CD4-positive, alpha-beta T cell treated with Interleukin-4 for 1 hour (primary cell): ENCODE data around the gene MED7.

Source experiments
- DNase-seq, 2 donors: peaks; one replicate each; pipeline ENCODE4 v3.0.0-alpha.2; 2020 to 2022

Gene MED7

DNA sequence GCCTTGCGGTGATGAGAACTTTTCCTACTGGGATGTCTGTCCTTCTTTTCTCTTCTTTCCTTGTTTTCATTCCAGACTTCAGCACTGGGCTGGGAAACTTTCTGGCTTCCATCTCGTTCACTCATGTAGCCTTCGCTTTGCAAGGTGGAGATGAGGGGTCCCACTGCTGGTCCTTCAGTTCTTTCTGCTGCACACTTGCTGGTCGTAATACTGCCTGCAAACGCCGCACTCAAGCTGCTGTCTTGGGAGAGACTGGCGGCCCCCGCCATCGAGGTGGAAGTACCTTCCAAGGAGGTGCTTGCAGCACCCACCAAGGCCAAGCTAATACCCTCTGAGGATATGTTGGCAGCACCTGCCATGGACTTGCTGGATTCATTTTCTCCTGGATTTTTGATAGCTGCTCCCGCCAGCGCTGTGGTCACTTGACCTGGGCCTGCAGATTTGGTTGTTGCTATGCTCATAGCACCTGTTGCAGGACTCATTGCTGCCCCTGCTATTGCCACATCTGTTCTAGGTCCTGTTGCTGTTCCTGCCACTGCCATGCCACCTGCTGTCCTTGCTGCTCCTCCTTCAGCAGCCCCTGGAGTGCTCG is 20.4 kb upstream of the MED7 start:
- no peak for DNase-seq

DNA sequence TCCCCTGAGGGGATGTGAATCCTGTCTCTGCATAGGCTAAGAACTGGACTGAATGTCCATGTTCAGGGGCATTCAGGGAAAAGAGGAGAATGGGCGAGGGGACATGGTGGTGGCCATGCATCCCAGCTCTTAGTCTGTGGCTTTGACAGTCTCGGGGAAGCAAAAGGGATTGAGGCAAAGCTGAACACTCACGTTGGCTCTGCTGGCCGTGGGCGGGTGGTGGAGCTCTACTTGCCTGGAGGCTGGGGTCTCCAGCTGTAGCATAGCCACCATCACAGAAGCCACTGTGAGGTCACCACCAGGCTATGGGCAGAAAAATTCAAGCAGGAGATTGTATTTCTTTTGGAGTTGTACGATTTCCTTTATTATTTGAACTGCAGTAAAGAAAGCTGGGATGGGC is 19.3 kb upstream of the MED7 start:
- DNase-seq: no peak

DNA sequence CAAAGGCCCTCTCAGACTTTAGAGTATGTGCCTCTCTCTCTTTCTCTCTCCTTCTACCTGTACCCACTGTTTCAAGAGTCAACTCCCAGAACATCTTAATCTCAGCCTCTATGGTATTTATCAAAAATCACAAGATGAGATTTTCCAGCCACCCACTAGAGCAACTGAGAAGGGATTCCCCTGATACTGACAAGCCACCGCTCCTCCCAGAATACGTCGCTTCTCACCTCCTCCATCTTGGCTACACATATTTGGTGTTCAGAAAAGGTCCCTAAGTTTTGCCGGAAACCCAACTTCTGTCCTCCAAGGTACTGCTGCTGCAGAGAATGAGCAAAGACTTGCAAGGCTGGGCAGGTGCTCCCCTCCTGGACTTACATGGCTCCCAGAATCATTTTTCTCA is 17.3 kb upstream of the MED7 start:
- DNase-seq: peak; percentile 24 to 82

DNA sequence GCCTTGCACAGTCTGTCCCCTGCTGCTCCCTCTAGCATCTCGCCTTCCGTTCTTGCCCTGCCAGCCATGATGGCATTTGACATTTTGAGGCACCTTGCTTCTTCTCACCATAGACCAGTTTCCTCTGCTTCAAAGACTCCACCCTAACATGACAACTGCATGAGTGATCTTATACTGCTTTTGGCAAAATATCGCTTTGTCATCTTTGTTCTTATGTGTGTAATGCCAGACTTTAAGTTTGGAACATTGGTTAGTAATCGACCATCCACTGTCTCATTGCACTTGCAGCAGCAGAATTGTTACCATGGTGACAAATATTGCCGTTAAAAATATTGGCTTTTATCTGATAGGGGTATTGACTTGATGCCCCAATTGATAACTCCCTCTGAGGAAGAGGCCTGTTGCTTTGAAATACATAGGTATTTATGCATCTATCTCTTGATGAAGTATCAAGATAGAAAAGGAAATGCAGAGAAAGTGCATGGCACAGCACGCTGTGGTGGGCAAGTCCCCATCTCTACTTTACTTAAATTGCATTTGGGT is 16.6 kb upstream of the MED7 start:
- peak; percentile 45 to 90 for DNase-seq

DNA sequence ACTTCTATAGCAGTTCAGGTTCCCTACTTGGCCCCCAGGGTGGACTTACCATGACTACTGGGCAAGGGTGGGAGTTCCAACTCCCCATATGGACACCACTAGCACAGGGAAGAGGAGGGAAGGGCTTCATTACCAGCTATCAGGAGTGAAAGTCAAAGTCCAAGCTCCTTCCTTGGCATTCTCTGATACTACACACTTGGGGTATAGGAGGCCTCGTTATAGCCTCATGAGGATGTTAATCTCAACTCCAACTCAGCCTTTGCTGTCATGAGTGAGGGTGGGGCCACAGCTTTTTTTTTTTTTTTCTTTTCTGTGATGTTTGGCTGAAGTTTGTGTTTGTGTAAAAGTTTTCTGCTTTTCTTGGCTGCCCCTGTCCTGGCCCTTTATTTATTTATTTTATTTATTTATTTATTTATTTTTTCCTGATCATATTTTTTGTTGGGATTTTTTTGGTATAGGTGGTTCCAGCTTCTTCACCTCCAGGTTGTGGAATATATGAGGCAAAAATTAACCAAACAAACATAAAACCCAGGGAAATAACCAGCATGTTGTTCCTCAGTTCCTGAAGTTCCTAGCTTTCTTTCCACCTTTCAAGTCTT is 14.7 kb upstream of the MED7 start:
- no peak for DNase-seq

DNA sequence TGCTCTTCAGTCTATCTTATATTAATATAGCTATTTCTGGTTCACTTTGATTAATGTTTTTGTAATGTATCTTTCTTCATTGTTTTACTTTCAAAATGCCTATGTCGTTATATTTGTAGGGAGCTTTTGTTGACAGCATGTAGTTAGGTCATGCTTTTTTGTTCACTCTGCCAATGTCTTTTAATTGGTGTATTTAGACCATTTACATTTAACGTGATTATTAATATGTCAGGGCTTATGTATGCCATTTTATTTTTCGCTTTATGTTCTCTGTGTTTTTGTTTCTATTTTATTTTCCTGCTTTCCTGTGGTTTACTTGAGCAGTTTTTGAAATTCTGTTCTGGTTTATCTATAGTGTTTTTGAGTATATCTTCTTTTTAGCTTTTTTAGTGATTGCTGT is 12.6 kb upstream of the MED7 start:
- peak in 1 of 2 donors; percentile 40 for DNase-seq

DNA sequence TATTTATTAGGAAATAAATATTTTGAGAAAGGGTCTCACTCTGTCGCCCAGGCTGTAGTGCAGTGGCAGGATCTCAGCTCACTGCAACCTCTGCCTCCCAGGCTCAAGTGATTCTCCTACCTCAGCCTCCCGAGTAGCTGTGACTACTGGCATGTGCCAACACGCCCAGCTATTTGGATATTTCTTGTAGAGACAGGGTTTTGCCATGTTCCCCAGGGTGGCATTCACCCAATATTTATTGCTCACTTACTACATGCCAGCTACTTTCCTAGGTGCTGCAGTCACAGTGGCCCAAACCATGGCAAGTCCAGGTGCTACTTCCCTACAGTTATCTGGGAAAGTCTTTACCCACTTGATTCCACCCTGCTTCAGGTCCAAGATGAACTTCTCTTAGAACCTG is 8.3 kb upstream of the MED7 start:
- DNase-seq: no peak

DNA sequence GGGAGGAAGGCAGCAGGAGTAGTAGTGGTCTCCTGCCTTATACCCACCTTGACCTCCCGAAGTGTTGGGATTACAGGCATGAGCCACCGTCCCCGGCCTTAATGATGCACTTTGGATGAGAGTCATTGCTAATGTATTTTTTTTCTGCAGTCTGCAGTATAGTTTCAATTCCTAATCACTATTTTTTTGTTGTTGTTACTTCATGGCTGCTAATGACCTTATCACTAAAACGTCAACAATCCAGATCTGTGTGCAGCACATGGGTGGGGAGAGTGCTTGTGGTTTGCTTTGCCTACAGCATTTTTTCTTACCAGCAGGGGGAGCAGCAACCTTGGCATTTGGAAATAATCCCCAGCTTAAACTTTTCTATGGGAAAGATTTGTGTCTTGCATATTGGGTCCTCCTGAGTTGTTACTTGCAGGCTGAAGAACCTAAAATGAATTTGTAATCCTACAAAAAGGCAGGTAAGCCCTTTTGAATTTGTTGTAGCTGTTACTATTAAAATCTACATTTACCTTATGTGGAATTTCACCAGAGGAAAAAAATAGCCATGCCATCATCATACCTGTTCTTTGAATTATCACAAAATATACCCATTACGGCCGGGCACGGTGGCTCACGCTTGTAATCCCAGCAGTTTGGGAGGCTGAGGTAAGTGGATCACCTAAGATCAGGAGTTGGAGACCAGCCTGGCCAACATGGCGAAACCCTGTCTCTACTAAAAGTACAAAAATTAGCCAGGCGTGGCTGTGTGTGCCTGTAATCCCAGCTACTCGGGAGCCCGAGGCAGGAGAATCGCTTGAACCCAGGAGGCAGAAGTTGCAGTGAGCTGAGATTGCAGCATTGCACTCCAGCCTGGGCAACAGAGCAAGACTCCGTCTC is 6.3 kb upstream of the MED7 start:
- peak; percentile 81 to 90 for DNase-seq

DNA sequence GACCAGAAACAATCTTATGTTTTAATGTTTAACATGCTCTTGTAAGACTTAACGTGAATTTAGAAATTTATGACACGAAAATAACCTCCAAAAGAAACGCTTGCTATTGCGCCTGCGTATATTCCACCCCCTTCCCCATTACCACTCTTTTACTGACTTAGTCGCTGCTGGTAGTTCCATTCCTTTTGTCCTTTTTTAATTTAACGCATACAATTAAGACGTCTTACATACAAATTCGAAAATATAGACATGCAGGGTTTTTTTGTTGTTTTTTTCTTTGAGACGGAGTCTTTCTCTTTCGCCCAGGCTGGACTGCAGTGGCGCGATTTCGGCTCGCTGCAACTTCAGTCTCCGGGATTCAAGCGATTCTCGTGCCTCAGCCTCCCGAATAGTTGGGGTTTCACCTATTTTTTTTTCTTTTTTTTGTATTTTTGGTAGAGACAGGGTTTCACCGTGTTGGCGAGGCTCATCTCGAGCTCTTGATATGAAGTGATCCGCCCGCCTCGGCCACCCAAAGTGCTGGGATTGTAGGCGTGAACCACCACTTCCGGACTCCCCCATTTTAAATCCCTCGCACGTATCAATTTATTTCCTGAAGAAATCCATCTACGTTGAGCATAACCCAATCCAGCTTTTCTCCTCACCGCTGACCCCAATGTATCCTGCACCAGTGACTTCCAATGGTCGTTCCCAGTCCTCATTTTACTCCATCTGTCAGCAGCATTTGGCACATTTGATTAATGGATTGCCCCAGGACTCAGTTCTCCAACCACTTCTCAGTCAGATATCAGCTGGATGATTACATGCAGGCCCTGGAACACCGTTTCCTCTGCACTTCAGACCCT is 684 bp upstream of the MED7 start:
- DNase-seq: peak; percentile 42 to 56

DNA sequence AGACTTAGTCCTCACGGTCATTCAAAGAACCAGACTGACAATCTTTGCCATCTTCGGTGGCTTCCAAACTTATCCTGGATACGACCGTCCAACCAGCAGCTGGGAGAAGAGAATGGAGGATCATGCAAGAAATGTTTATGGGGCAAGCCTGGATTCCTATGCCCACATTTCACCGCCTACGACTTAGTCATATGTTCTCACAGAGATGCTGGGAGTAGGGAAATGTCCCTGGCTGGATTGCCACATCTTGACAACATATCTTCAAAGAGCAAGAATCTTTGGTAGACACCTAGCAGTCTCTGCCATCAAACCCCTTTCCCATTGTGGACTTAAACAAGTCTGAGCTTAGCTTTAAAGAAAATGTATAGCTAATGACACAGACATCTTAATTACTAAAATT is 5.0 kb downstream of the MED7 start:
- DNase-seq: no peak

DNA sequence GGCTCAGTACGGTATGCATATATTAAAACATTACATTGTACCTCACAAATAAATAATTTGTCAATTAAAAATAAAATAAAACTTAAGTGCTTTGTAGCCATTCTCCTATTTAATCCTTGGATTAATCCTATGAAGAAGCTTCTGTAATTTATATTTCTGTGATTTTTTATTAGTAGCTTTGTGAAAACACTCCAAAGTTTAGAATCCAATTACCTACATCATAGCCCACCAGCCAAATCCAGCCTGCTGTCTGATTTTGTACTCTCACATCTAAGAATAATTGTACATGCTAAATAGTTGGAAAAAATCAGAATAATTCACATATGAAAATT is 10.4 kb downstream of the MED7 start:
- no peak for DNase-seq

DNA sequence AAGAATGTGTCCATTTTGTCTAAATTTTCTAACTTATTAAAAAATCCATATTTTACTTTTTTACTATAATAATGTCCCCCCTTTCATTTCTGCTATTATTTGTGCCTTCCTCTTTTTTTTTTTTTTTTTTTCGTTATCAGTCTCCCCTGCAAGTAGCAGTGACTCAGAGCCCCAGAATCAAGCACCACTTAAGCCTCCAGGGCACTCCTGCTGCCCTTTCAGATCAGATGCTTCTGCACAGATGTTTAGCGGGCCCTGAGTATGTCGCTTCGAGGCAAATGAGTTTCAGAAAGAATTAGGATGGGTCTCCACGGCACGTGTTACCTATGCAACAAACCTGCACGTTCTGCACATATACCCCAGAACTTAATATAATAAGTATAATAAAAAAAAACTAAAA is 11.7 kb downstream of the MED7 start:
- peak in 1 of 2 donors; percentile 30 for DNase-seq

DNA sequence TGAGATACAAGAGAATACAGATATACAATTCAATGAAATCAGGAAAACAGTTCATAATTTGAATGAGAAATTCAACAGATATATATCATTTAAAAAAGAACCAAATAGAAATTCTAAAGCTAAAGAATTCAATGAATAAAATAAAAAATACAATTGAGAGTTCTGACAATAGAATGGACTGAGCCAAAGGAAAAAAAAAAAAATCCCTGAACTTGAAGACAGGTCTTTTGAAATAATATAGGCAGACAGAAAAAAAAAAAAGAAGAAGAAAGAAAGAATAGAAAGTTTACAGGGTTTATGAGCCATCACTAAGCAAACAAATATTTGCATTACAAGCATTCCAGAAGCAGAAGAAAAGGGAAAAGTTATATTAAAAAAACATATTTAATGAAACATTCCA is 21.0 kb downstream of the MED7 start:
- no peak for DNase-seq

DNA sequence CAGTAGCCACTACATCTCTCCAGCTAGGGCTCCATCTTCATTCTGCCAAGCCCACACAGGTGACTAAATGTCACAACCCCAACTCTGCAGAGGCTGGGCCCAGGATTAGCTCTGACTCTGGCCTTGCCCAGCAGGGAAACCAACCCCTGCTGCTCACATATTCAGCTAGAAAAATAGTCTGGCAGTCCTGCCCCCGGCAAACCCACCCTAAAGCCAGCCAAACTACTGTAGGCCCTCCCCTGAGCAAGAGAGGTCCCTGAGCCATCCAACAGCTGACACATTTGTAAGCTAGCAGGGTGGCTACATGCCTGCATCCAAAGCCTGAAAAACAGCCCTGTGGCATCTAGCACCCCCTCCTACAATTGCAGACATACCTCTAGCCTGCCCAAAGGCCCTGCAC is 22.6 kb downstream of the MED7 start:
- DNase-seq: no peak

DNA sequence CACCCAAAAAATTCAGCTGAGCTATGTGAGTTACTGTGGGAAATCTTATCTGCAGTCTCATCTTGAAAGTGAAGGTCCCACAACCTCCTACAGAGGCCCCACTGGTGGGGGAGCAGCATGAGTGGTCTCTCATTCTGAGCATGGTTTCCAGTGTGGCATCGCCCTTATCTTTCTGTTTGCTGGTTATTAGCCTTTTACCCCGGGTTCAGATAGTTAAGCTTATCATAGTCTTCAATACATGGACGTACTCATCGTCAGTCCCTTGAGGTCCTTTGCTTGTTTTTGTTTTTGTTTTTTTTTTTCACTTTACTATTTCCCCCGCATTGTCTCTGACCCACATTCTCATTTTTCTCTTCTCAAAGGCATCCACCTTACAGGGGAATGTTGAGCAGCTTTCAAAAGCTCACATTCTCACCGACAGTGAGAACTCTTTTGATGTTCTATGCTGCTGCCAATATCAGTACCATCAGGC is 26.1 kb downstream of the MED7 start:
- no peak for DNase-seq

DNA sequence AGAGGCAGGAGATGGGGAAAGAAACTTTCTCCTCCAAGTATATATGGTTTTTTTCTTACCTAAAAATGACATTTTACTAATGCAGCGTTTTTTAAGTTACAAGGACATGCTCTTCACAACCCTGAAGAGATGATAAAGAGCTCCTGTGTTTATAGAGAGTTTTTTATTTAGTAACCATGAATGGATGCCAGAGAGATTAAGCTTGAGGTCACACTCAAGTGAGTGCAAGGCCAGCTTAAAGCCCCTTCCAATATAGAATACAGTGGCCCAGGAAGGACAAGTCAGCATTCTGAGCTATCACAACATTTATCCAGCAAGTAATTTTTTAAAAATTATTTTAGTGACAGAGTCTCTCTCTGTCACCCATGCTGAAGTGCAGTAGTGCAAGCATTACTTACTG is 27.2 kb downstream of the MED7 start:
- DNase-seq: no peak

DNA sequence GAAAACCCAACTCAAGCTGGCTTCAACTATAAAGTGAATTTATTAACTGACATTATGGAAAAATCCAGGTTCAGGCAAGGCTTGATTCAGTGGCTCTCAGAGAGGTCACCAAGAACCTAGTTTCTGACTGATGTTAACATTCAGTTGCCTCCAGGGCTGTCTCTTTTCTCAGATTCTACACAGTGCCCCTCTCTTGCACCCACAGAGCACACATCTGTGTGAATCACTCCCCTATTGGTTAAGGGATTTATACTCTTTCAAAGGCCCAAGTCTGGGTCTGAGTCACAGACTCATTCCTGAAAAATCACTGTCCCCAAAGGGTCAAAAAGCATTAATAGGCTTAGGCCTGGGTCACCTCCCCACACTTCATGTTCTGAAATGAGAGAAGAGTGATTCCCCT is 27.7 kb downstream of the MED7 start:
- no peak for DNase-seq

DNA sequence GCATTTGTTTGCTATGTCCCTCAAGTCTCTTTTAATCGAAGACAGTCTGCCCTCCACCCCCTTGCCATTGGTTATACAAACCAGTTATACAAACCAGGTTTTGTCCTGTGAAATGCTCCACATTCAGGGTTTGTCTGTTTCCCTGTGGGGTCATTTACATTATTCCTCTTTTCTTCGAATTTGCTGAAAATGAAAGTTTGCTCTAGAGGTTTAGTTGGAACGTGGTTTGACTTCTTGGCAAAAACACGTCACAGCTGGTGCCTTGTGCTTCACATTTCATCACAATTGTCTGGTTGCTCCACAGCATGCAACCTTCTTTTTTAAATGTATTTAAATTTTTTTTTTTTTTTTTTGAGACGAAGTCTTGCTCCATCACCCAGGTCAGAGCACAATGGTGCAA is 29.7 kb downstream of the MED7 start:
- peak in 1 of 2 donors; percentile 64 for DNase-seq

DNA sequence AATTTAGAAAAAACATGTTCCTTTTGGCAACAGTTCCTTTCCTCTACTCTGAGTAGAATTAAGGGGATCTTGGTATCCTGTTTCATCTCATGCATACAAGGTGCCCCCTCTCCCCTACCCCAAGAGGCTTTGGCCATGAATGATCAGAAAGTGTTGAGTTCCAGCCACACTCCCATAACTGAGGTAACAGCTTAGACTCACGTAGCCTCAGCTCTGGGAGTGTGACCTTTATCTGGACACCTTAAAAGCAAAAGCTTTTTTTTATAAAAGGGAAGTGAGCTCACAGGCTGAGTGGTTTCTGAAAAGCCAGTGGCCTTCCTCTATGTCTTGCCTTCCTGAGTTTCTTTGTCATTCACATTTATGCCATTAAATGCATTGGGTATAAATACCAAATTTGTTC is 32.9 kb downstream of the MED7 start:
- DNase-seq: peak; percentile 26 to 55

DNA sequence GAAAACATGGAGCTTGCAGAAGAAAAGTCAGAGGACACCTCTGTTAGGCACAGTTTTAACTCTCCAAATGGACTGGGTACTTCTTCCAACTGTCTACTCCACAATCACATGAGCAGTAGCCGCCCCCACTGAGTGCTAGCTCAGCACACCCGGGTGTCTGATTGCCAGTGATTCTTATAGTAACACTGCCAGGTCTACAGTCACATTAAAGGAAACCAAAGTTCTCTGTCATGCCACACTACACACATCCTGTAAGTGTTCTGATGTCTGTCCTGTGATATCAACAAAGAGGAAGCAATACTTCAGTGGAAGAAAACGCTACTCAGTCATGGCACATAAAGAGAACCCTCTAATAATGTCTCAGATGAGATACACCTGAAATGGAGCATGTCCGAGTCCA is 33.7 kb downstream of the MED7 start, which contains the start of gene HAVCR2:
Gene HAVCR2, minus strand, starts transcription at position 69 of the 400 bp plus-strand sequence. Its CDS starts 61 bp downstream, at position 8.
- DNase-seq: peak; percentile 61 to 65

DNA sequence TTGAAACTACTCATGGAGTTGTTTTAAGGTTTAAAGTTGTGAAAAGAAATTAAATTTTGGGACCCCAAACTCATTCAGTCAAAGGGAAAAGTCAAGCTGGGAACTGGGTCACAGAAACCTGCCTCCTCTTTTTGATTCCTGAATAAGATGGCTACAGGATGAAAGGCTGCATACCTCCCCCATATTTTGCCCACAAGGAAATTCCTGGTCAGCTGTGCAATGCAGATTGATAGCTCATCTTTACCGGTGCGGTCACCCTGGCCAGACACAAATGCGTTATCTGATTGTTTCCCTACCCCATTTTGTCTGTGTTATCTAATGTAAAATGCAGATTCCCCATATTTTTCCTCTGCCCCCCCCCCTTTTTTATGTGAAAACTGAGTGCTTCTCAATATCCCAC is 35.2 kb downstream of the MED7 start:
- no peak for DNase-seq

DNA sequence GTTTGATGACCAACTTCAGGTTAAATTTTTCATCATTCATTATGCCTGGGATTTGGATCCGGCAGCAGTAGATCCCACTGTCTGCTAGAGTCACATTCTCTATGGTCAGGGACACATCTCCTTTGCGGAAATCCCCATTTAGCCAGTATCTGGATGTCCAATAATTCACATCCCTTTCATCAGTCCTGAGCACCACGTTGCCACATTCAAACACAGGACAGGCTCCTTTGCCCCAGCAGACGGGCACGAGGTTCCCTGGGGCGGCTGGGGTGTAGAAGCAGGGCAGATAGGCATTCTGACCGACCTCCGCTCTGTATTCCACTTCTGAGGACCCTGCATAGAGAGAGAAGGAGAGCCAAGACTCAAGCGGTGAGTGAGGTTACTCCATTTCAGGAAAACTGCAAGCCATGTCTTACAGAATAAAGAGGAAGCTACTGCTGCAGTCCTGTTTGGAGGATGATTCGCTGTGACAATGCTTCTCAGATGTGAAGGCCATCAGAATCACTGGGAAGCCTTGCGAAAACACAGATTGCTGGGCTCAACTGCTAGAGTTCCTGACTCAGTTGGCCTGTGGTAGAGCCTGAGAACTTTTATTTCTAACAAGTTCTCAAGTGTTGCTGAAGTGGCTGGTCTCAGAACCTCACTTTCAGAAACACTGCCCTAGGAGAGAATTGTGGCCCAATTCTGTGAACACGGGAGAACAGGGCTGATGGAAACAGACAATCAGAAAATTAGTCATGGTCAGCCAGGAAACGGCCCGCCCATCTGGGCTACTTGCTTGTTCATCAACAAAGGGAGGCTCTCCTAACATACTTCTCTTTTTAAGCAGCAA is 35.8 kb downstream of the MED7 start:
- peak in 1 of 2 donors; percentile 67 for DNase-seq
